Adrenal gland (tissue), 5 donors: ENCODE measurements around the gene ANK2.

Experiments used
- CTCF ChIP-seq, 6 experiments: fragments of 450-650 bp in 4 of 6; fragments of 200-600 bp in 2 of 6; sonication (generic) in 1 of 6; IDR thresholded peaks; 1 replicate in 5 of 6; 2 replicates in 1 of 6; pipeline versions ENCODE4 v1.5.1 to v1.8.0; 2016 to 2021; ENCODE audit warnings: antibody characterized with exemption in 6 of 6, mild to moderate bottlenecking in 2 of 6, moderate library complexity in 1 of 6
- POLR2A ChIP-seq, 2 donors: fragments of 450-650 bp; IDR thresholded peaks; one replicate each; pipeline ENCODE4 v1.6.1; 2017; ENCODE audit warnings: antibody characterized with exemption in 2 of 2, mild to moderate bottlenecking in 2 of 2, moderate library complexity in 1 of 2
- donor health status: DM: no; HTN: no; CAD: no.

- TF ChIP-seq CTCF (IDR thresholded peaks at IDR 0.05) (no peak), POLR2A (IDR thresholded peaks at IDR 0.05) (no peak)
Measured at GRCh38 chr4:113080624-113081023, 31.2 kb downstream of the ANK2 start.
